ENCODE data around the gene GNB1L. TPM values are rescaled to one million over a fixed set of nuclear protein-coding genes. Genes with fewer than 3 reads are reported as not detected.

GNB1L gene
- polyA plus RNA-seq, 3 donors: 3.4 to 6.0 (median 4.8) TPM

- Histone ChIP-seq H3K79me2 (ENCODE audit: insufficient read depth, low read length) (no peaks in the 10 kb centered on the region), H3K27ac (ENCODE audit: low read depth in 1 of 2, low read length in 2 of 2) (no peak overlapping the region), H3K4me1 (ENCODE audit: control insufficient read depth in 1 of 2, insufficient read depth in 2 of 2, low read length in 2 of 2) (no peaks in the 10 kb centered on the region), H3K9ac (ENCODE audit: insufficient read depth, low read length, poor library complexity, severe bottlenecking) (no peak overlapping the region), H4K20me1 (ENCODE audit: insufficient read depth, low read length) (no peaks in the 10 kb centered on the region), H3K36me3 (replicated peaks in 1 of 2; ENCODE audit: control insufficient read depth in 1 of 2, insufficient read depth in 2 of 2, low read length in 2 of 2) (no peaks in the 10 kb centered on the region), H3K4me3 (replicated peaks in 1 of 3; ENCODE audit: low read depth in 2 of 3, low read length in 3 of 3) (no peak overlapping the region), H3K4me2 (replicated peaks; ENCODE audit: extremely low read depth, low read length, poor library complexity, severe bottlenecking) (no peak overlapping the region), H3K9me3 (replicated peaks in 1 of 2; ENCODE audit: control insufficient read depth in 1 of 2, insufficient read depth in 1 of 2, low read length in 2 of 2) (no peaks in the 10 kb centered on the region), H3K27me3 (ENCODE audit: control insufficient read depth in 2 of 2, insufficient read depth in 2 of 2, low read length in 2 of 2) (no peaks in the 10 kb centered on the region), H2AFZ (ENCODE audit: insufficient read depth, low read depth, low read length, poor library complexity, severe bottlenecking) (no peak overlapping the region)
- H3K27ac Mint-ChIP-seq: peak overlapping the region in 1 of 7 donors; percentile 49
- H3K4me1 Mint-ChIP-seq: peaks cover under 1% of the 10 kb centered on the region
- intact Hi-C loops (cut with micrococcal nuclease): no loop called here
- TF ChIP-seq, protein P1, sequence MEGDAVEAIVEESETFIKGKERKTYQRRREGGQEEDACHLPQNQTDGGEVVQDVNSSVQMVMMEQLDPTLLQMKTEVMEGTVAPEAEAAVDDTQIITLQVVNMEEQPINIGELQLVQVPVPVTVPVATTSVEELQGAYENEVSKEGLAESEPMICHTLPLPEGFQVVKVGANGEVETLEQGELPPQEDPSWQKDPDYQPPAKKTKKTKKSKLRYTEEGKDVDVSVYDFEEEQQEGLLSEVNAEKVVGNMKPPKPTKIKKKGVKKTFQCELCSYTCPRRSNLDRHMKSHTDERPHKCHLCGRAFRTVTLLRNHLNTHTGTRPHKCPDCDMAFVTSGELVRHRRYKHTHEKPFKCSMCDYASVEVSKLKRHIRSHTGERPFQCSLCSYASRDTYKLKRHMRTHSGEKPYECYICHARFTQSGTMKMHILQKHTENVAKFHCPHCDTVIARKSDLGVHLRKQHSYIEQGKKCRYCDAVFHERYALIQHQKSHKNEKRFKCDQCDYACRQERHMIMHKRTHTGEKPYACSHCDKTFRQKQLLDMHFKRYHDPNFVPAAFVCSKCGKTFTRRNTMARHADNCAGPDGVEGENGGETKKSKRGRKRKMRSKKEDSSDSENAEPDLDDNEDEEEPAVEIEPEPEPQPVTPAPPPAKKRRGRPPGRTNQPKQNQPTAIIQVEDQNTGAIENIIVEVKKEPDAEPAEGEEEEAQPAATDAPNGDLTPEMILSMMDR (IDR thresholded peaks at IDR 0.05): no peak
- no peak overlapping the region for H3K4me3 Mint-ChIP-seq
- H3K9me3 Mint-ChIP-seq: no peaks in the 10 kb centered on the region
- peaks cover 0 to under 1% of the 10 kb centered on the region in 2 donors for H3K36me3 Mint-ChIP-seq
- DNase-seq: no peak
- 93% methylated on average over 14 of the region's 17 CpGs for WGBS (ENCODE audit: insufficient coverage)
- peaks cover 0 to 2% (median 0%) of the 10 kb centered on the region in 3 donors for H3K27me3 Mint-ChIP-seq (ENCODE audit: low read depth in 3 of 3)
These were observed 36.1 kb downstream of the GNB1L start for GRCh38 chr22:19818324-19819207.

- WGBS (ENCODE audit: insufficient coverage): 97% methylated on average over 10 of the region's 14 CpGs
- no peak overlapping the region for H2AFZ ChIP-seq (ENCODE audit: insufficient read depth, low read depth, low read length, poor library complexity, severe bottlenecking)
- TF ChIP-seq, protein P1 (IDR thresholded peaks at IDR 0.05): no peak
- intact Hi-C loops (cut with micrococcal nuclease): no loop called here
- no peaks in the 10 kb centered on the region for H3K27me3 ChIP-seq (ENCODE audit: control insufficient read depth in 2 of 2, insufficient read depth in 2 of 2, low read length in 2 of 2)
- no peaks in the 10 kb centered on the region for H3K4me1 ChIP-seq (ENCODE audit: control insufficient read depth in 1 of 2, insufficient read depth in 2 of 2, low read length in 2 of 2)
- no peaks in the 10 kb centered on the region for H3K9me3 ChIP-seq (replicated peaks in 1 of 2; ENCODE audit: control insufficient read depth in 1 of 2, insufficient read depth in 1 of 2, low read length in 2 of 2)
- Mint-ChIP-seq H3K4me1 (no peaks in the 10 kb centered on the region), H3K27me3 (ENCODE audit: low read depth in 3 of 3) (peaks cover 0 to 2% (median 1%) of the 10 kb centered on the region in 3 donors), H3K27ac (no peak overlapping the region), H3K36me3 (no peaks in the 10 kb centered on the region), H3K4me3 (no peak overlapping the region), H3K9me3 (no peaks in the 10 kb centered on the region)
- H3K9ac ChIP-seq (ENCODE audit: insufficient read depth, low read length, poor library complexity, severe bottlenecking): no peak overlapping the region
- no peak overlapping the region for H3K4me3 ChIP-seq (replicated peaks in 1 of 3; ENCODE audit: low read depth in 2 of 3, low read length in 3 of 3)
- H4K20me1 ChIP-seq (ENCODE audit: insufficient read depth, low read length): no peaks in the 10 kb centered on the region
- H3K4me2 ChIP-seq (replicated peaks; ENCODE audit: extremely low read depth, low read length, poor library complexity, severe bottlenecking): no peak overlapping the region
- no peak for DNase-seq
- H3K79me2 ChIP-seq (ENCODE audit: insufficient read depth, low read length): no peaks in the 10 kb centered on the region
- no peak overlapping the region for H3K27ac ChIP-seq (ENCODE audit: low read depth in 1 of 2, low read length in 2 of 2)
- H3K36me3 ChIP-seq (replicated peaks in 1 of 2; ENCODE audit: control insufficient read depth in 1 of 2, insufficient read depth in 2 of 2, low read length in 2 of 2): no peaks in the 10 kb centered on the region
These were observed 38.1 kb downstream of the GNB1L start for GRCh38 chr22:19816372-19817119.
